Ureter (tissue), 1 donor: ENCODE results near the gene TMEM81. TPM values are rescaled to one million over a fixed set of nuclear protein-coding genes. Genes with fewer than 3 reads are reported as not detected.

Experiments
- DNase-seq: peaks from one replicate; pipeline ENCODE4 v3.0.0-alpha.2; 2020; ENCODE audit warnings: low spot score
- total RNA-seq: library from RNA; stranded (reverse); gene quantifications from one replicate; pipeline ENCODE4 v1.2.4, GENCODE V29; 2023
- donor health status: DM: yes; HTN: yes; CAD: no.

The TMEM81 gene
- total RNA-seq, 1 donor from 2014 or later = 1.5 TPM

DNA sequence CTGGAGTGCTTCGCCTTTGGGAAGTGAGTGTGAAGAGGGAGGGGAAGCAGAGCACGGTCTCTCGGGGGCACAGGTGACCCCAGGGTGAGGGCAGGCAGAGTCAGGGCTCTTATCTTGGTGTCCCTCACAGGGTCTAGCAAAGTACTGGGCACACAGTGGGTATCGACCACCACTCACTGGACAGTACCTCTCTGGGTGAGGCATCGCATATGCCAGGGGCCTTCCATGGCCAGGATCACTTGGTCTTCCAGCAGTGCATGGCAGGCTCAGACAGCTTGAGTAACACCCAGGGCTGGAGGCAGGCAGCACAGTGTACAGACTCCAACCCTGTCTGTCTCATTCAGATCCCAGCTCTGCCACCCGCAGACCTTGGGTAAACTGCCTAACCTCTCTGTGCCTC, 24.6 kb downstream of the TMEM81 start:
- no peak for DNase-seq

DNA sequence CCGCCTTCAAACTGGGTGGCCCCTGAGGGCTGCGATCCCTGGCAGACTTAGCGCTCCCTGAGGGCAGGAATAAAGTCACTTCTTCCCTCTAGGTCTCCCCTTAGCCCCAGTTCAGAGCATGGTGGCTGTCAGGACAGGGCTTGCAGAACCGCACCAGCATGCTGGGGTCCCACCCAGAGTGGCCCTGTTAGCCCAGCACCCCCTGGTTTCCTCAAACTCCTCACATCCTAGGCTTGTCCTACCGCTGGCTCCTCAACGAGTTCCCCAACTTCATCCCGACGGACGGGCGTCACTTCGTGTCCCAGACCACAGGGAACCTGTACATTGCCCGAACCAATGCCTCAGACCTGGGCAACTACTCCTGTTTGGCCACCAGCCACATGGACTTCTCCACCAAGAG, 25.4 kb downstream of the TMEM81 start:
- DNase-seq = no peak

DNA sequence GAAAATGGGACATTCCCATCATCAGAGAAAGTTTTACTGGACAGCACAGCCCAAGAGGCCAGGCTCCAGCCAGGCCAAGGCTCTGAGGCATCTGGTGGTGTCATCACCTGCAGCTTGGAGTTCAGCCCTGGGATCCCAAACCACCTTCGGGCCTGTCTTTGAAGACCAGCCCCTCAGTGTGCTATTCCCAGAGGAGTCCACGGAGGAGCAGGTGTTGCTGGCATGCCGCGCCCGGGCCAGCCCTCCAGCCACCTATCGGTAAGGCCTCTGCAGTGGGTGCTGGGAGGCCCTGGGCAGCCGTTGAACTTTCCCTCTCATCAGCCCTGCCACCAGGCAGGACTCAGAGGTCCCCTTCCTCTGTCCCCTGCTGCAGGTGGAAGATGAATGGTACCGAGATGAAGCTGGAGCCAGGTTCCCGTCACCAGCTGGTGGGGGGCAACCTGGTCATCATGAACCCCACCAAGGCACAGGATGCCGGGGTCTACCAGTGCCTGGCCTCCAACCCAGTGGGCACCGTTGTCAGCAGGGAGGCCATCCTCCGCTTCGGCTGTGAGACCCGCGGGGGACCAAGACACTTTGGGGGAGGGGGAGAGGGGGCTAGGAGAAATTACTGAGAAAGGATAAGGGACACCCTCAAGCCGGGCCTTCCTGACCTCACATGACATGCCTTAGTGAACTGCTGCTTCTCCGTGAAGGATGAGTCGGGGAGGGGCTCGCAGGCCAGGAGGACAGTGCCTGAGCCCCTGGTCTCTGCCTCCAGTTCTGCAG, 26.3 kb downstream of the TMEM81 start:
- no peak for DNase-seq

DNA sequence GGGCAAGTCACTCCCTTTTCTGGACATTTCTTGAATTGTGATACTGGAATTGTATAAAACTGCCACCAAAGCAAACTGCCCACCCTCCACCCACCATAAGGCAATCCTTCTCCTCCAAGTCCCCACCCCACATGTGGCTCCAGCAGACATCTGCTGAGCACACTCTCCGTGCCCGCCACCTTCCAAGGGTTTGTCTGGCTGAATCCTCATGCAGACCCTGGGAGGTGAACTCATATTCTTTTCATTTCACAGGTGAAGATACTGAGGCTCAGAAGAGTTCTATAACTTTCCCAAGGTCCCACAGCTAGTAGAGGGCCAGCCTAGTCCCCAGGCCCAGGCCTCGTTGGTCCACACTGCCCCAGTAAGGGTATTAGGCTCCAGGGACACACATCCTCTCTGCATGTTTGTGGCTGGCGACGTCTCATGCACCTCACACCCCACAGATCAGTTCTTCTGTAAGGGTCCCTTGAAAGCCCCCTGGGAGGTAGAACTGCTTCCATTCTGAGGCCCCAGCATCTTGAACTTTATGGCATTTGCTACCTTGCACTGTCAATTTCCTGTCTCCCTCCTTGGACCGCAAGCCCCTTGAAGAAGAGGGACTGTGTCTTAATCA, 27.2 kb downstream of the TMEM81 start:
- DNase-seq = no peak

DNA sequence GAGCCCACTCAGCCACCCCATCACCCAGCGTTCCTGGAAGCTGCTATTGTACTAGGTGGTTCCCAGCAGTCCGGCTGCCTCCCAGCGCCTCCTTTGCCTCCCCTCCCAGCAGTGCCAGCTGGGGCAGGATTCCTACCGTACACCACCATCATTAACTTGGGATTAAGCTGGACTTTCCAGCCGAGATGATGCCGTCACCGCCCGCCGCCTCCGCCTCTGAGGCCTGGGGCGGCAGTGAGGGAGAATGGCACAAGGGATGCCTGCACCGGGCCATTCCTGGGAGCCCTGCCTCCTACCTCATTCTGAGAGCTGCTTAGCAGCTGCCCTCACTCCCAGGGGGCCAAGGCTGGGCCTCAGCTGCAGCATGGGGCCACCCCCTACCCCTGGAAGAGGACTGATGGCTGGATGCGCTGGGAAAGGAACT, 28.1 kb downstream of the TMEM81 start:
- DNase-seq = no peak

DNA sequence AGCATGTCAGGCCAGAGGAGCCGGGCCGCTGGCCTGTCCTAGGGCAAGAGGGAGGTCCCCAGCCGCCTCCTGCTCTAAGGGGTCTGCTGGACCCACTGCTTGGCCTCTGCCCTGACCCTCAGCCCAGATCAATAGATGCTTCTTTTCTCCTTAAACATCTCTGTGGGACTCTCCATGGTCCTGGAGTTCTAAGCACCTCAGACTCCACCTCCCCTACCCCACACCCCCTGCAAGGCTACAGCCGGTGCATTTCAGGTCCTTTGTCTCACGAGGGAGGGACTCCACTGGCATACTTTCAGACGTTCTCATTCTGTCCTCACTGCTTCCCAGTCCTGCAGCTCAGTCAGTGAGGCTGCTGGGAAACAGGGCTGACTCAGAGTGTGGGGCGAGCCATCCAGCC, 30.2 kb downstream of the TMEM81 start:
- no peak for DNase-seq

DNA sequence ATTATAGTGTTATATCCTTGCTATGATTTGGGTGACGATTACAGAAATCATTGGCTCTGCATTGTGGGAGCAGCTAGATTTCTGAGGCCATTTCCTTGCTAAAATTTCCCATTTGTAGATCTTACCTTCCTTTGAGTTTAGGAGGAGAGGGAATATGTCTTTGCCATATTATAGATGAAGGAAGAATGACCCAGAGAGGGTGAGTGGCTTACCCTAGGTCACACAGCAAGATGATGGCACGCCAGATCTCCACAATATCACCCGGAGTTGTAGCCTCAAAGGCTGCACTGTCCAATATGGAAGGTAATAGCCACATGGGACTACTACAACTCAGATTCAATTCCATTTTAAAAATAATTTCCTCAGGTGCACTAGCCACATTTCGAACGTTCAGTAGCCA, 31.0 kb downstream of the TMEM81 start:
- DNase-seq = no peak

DNA sequence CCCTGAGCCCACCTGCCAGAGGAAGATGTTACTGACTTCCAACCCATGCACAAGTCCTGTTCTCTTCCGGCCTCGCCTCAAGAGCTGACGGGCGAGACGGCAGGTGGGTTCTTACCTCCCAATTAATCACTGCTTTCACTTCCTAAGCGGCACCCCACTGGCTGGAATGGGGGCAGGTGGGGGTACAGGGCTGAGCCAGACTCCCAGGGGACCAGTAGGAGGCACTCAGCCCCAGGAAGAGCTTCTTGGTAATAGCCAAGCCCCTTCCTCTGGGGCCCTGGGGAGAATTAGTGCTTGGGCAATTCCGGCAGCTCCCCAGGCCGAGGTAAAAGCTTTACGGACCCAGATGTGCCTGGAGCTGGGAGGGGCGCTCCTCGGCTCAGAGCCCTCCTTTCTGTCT, 31.6 kb downstream of the TMEM81 start:
- DNase-seq = no peak

DNA sequence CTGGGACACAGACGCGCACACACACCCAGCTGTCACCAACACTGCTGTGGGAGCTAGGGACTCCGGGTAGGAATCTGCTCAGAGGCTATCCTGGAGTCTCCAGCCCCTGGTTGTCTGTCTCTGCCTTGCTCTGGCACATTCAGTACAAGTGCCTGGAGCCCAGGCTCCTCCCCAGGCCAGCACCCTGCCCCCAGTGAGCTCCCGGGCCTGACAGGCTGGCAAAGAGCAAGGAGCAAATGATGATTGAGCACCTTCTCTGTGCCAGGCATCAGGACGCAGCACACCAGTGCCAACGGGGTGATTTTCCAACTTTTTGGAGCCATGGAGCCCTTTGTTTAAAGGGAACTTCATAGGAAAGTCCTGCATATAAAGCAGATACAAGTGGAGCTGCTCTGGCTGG, 34.8 kb downstream of the TMEM81 start:
- no peak for DNase-seq

DNA sequence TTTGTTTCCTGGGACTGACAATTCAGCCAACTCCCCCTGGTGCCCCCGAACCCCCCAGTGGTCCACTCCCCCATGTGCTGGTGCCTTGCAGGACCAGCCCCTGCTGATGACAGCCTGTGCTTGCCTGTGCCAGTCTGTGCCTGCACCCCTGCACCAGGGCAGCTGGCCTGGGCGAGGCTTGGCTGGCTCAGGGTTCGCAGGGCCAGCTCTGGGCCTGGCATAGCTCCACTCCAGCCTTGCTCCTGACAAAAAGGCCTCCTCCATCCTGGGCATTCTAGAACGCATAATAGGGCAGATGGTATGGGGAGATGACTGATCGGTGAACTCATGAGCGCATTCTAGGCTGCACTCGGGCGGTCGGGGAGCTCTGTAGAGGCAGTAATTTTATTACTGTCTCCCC, 35.9 kb downstream of the TMEM81 start:
- no peak for DNase-seq

DNA sequence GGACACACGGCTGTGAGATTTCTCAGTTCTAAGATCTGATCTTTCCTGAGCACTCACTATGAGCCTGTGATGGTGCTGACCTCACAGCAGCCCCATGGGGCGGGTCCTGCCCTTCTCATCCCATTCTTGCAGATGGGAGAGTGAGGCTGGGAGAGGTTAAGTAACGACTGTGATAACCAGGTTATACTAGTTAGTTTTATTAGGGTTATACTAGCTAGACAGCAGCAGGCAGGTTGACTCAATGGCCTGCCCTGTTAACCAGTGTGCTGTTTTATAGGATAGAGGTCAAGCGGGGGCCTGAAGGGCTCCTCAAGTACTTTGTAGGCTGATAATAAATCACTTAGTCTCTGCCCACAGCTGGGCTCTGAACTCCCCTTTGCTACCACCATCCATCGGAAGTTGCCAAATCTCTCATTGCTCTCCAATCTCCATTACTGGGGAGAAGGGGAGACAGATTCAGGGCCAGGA, 36.5 kb downstream of the TMEM81 start:
- no peak for DNase-seq

DNA sequence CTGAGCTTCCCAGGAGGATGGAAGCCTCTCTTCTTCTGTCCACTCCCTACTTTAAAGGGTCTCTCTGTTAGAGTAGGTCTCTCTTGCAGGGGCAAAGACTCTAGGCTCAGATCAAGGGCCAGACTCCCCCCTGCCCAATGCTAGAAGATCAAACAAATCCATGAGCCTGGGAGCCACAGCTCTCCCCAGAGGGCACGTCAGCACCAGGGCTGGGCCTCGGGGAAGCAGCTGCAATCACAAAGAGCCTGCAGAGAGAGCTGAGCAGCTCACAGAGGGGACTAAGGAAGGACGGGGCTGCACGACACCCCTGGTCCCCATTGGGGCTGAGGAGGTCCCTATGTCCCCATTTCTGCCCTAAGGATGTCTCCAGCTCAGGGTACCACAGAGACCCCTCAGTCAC, 37.4 kb downstream of the TMEM81 start:
- DNase-seq = no peak

DNA sequence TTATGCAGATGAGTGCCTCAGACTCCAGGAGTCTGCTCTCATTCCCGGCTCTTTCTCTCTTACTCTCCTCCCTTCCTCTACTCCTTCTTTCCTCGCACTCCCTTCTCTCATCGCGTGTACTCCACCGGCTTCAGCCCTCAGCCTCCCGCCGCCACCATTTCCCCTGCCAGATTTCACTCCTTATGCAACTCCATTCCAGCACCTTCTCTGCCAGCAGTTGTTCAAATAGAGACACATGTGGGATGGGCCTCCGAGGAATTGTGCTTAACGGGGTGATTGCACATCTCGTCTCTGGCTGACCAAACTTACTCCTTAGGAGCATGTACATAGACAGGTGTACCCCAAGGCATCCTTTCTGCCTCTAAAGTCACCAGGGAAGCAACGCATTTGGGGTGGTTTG, 39.1 kb downstream of the TMEM81 start:
- no peak for DNase-seq

DNA sequence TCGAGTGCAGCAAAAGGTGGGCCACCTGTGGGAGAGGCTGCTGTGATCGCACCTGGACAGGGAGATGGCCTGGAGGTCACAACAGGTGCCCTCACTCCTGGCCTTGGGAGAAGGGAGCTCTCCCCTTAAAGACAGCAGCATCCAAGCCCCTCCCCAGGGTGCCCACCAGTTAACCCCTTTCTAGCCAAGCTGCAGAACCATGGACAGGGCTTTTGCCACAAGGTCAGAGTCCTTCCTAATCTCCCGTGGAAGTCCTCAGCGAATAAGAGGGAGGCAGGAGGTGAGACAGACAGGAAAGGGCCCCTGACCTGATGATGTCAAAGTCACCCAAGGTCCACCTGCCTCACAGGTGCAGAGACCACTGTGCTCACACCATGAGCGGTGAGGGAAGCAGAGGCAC, 39.5 kb downstream of the TMEM81 start:
- no peak for DNase-seq

DNA sequence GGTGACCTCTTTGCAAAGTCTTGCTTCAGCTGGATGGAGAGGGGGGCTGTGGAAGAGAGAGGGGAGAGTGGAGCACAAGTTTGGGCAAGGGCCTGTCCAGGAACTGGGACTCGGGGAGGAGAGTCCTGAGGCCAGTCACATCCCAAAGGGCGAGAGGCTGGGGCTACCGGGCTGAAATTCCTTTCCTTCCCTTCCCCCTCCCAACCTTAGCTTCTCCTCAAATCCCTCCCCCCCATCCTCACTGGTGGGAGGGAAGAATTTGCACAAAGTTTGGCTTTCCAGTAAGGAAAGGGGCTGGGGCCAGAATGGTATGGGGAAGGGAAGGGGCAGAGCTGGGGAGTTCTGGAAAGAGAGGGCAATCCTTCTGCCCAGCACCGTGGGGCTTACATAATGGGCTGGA, 40.4 kb downstream of the TMEM81 start:
- no peak for DNase-seq

DNA sequence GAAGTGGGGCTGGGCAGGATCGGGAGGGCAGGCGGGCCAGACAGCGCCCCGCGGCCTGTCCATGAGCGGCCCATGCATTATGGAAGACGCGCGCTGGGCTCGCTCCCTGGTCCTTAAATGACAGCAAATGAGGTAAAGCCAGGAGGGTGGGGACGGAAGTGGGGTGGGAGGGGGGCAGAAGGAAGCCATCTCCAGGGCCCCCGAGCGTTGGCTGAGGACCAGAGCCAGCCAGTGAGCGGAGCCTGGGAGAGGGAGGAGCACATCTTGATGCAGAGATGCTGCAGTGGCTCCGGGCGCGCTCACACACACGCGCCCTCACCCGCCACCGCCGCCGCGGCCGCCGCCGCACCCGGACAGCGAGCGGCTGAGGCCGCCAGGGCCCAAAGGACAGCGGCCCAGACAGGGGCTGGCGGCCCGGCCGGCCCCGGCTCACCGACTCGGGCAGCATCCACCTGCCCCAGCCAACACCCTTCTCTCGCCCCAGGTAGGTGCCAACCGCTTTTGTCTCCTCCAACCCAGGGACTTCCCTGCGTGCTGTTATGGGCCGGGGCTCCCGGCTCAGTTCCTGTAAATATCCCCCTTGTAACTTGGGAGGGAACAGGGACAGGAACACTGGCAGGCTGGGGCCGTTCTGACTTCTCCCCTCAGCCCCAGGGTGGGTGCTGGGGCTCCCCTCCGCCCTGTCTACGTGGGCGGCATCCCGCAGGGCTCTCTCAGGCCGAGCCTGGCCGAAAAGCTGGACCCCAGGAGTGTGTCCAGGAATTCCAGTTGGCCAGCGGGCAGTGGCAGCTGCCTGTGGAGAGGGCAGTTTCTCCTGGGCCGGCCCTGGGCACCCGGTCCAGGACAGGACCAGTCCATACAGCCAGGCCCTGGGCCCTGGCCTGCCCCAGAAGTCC, 41.1 kb downstream of the TMEM81 start, which contains the start of gene CNTN2:
Gene CNTN2, plus strand, starts transcription at position 302 of the 896 bp plus-strand sequence. CDS start 9,974 bp downstream, outside the sequence.
- no peak for DNase-seq

DNA sequence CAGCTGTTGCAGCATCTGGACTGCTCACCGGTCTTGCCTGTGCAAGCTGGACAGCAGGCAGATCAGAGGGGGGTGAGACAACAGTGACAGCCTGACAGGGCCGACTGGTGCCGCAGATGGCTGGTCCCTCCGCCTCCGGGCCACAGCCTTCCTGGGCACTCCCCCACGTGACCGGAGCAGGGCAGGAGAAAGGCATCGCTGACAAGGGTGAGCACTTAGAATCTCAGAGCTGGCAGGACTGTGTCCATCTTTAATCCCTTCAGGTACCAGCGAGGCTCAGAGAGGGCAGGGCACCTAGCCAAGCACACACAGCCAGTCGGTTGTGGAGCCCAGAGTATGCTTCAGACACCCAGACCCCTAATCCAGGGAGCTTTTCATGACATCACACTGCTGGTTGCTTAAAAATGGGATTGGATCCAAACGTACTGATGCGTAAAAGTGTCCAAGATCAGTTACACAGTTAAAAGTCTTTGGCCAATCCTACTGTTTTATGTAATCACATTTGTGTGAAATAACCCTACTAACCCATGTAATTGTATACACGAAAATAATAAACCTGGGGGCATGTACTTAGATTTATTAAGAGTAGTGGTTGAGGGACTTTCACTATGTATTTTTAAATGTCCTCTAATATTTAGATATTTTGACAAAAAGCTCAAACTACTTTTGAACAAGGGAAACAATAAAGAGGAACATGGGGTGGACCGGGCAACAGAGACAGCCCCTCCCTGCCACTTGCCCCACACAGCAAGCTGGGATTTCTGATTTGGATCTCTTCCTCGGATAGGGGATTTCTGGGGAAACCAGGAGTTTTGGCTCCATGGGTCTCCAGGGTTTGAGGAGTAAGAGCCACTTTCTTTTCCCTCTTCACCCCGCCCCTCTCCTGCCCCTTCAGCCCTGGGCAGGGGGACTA, 42.0 kb downstream of the TMEM81 start:
- no peak for DNase-seq

DNA sequence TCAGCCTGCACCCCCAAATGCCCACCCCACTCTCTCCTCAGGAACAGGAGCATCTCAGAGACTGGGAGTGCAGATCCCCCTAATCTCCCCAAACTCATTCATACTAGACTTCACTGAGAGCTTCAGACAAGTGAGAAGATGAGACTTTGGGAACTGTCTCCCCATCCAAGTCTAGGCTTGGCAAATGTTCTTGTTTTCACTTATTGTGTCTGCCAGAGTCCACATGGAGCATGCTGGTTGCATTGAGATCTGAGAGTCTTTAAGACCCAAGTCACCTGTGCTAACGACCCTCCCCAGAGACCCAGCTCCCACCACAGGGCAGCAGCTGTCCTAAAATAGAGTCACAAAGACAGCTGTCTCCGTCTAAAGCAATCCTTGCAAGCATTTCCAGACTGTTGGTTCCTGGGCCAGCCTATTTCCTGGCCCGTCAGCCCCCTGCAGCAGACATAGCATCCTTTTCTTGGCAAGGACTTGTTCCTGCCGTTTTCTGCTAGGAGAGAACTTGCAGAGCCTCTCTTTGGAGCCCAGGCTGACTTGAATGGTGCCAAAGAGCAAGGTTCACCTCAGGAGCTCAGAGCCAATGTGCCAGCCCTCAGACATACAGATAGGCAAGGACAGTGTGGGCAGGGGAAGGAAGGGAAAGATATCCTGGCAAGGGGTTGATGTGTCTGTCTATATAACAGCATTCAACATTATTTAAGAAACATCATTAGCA, 43.1 kb downstream of the TMEM81 start:
- DNase-seq = no peak

DNA sequence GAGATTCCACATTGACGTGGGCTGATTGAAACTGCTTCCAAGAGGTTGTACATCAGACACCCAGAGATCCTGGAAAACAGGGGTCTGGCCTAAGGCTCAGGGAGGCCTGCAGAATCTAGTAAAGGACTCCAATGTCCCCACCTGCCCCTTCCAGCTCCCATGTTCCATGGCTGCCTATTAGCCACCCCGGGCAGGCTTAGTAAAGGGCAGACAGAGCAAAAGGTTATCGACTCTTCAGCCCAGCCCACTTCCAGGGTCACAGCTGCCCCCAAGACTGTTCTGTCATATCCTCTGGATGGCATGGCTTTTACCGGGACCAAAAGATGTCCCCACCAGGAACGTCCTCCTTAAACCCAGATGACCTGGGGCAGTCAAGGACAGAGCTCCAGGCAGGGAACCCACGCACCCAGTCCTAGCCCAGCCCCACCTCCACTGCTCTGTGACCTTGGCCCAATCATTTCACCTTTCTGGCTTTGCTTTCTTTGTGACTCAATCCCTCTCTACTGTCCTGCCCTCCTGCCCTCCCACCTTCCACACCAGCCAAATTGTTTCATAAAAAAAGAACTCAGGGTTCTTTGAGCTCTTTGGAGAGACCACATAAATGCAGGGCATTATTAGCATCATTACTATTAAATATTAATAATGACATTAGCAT, 46.0 kb downstream of the TMEM81 start:
- DNase-seq = no peak

DNA sequence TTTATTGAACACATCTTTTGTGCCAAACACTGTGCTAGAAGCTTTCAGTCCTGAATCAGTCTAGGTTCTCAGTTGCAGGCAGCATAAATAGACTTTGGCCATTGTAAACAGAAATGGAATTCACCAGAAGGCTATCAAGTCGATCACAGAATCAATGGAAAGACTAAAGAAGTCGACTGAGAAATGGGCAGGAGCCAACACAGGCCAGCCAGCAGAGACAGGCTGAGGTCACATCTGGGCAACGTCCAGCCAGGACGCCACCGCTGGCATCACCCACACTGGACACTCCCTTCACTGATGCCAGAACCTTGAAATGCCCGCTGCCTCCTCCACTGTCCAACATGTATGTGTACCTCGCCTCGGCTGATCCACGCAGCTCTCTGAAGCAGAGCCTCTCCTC, 46.7 kb downstream of the TMEM81 start:
- no peak for DNase-seq
